CD4-positive, CD25-positive, alpha-beta regulatory T cell (primary cell): Measurements from ENCODE around the gene CNTNAP2. TPM values are rescaled to one million over a fixed set of nuclear protein-coding genes. Genes with fewer than 3 reads are reported as not detected.

Source experiments
- ATAC-seq, 2 donors: fragments of 150-1000 bp; cut with Tn5 transposase; one replicate each; pipeline ENCODE4 v1.10.0; 2021; ENCODE audit warnings: low read depth in 2 of 2, moderate number of reproducible peaks in 2 of 2, moderate library complexity in 1 of 2
- DNase-seq, 3 donors: peaks; one replicate each; pipeline versions ENCODE4 v3.0.0 to v3.0.0-alpha.2; 2012 to 2022; ENCODE audit warnings: mixed read lengths in 1 of 3
- H3K27ac ChIP-seq: one replicate; pipeline ENCODE4 v1.7.0; 2013; ENCODE audit warnings: mild to moderate bottlenecking, low read length; ENCODE audit not compliant: insufficient read depth, poor library complexity, severe bottlenecking
- H3K27me3 ChIP-seq: one replicate; pipeline ENCODE4 v1.7.0; 2013; ENCODE audit warnings: low read length; ENCODE audit not compliant: control insufficient read depth, insufficient read depth
- H3K36me3 ChIP-seq: one replicate; pipeline ENCODE4 v1.7.0; 2013; ENCODE audit warnings: mild to moderate bottlenecking, low read length, moderate library complexity; ENCODE audit not compliant: control insufficient read depth, insufficient read depth
- H3K4me1 ChIP-seq: 2 replicates; pipeline ENCODE4 v1.7.0; 2013; ENCODE audit warnings: mild to moderate bottlenecking, low read length; ENCODE audit not compliant: insufficient read depth, control insufficient read depth, poor library complexity, severe bottlenecking
- H3K4me3 ChIP-seq: one replicate; pipeline ENCODE4 v1.7.0; 2013; ENCODE audit warnings: low read depth, mild to moderate bottlenecking, low read length, moderate library complexity
- H3K9me3 ChIP-seq, 2 experiments: 1 replicate in 1 of 2; 2 replicates in 1 of 2; pipeline ENCODE4 v1.7.0; 2013; ENCODE audit warnings: low read length in 2 of 2, mild to moderate bottlenecking in 1 of 2, moderate library complexity in 1 of 2; ENCODE audit not compliant: control insufficient read depth in 2 of 2
- H3K27ac Mint-ChIP-seq, 3 donors: one replicate each; pipeline ENCODE4 v1.8.0; 2020 to 2022; ENCODE audit warnings: mild to moderate bottlenecking in 3 of 3, mixed read lengths in 3 of 3, moderate library complexity in 2 of 3
- H3K27me3 Mint-ChIP-seq: one replicate; pipeline ENCODE4 v1.8.0; 2022; ENCODE audit warnings: mild to moderate bottlenecking, mixed read lengths
- H3K36me3 Mint-ChIP-seq: one replicate; pipeline ENCODE4 v1.8.0; 2020; ENCODE audit warnings: mixed read lengths
- H3K4me1 Mint-ChIP-seq, 4 donors: one replicate each; pipeline ENCODE4 v1.8.0; 2020 to 2022; ENCODE audit warnings: mixed read lengths in 4 of 4, mild to moderate bottlenecking in 1 of 4
- H3K4me3 Mint-ChIP-seq, 4 donors: one replicate each; pipeline ENCODE4 v1.8.0; 2020 to 2022; ENCODE audit warnings: mild to moderate bottlenecking in 4 of 4, mixed read lengths in 4 of 4, moderate library complexity in 3 of 4
- H3K9me3 Mint-ChIP-seq, 7 donors: one replicate each; pipeline ENCODE4 v1.8.0; 2020 to 2022; ENCODE audit warnings: mixed read lengths in 7 of 7, mild to moderate bottlenecking in 3 of 7, moderate library complexity in 2 of 7
- polyA plus RNA-seq, 4 donors: library from polyadenylated mRNA; unstranded; fragments of 300-500 nt; fragmentation: Illumina TruSeq; gene quantifications; one replicate each; pipeline ENCODE4 v1.2.3, GENCODE V29; 2021
- total RNA-seq: library from RNA; stranded (reverse); gene quantifications from one replicate; pipeline ENCODE4 v1.2.3, GENCODE V29; 2022

The CNTNAP2 gene
- total and polyA plus RNA-seq, 5 donors from 2014 or later: 0.02 to 0.15 TPM; not detected in 3

DNA sequence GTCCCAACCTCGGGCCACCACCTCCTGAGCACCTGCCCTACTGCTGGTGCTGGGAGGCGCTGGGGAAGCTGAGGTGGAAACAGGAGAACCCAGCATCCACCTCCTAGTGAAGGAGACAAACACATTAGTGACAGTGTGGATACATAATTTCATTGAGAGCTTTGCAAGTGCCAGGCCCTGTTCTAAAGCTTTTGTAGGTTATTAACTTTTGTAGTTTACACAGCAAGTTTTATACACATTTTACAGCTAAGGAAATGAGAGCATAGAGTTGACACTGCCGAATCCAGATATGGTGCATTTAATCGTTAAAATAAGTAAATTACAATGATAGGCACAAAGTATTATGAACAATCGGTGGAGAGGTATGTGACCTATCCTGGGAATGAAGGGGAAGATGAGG lies 2007.9 kb downstream of the CNTNAP2 start:
- H3K9me3 Mint-ChIP-seq: peaks cover 0 to 6% (median 1%) of the 10 kb centered on the region in 7 donors
- H3K4me3 ChIP-seq: no peak overlapping the region
- no peak for ATAC-seq
- no peak overlapping the region for H3K27ac Mint-ChIP-seq
- no peak for DNase-seq
- no peaks in the 10 kb centered on the region for H3K4me1 Mint-ChIP-seq
- no peaks in the 10 kb centered on the region for H3K4me1 ChIP-seq
- no peaks in the 10 kb centered on the region for H3K9me3 ChIP-seq
- H3K4me3 Mint-ChIP-seq: no peak overlapping the region
- H3K36me3 Mint-ChIP-seq: no peaks in the 10 kb centered on the region
- no peaks in the 10 kb centered on the region for H3K27me3 ChIP-seq
- no peaks in the 10 kb centered on the region for H3K36me3 ChIP-seq
- peaks cover 4% of the 10 kb centered on the region for H3K27me3 Mint-ChIP-seq
- no peak overlapping the region for H3K27ac ChIP-seq

GRCh38 chr7:148127374-148127773 lies 2010.8 kb downstream of the CNTNAP2 start:
- DNase-seq: no peak
- Histone ChIP-seq H3K9me3 (no peaks in the 10 kb centered on the region), H3K27me3 (no peaks in the 10 kb centered on the region), H3K4me1 (no peaks in the 10 kb centered on the region), H3K36me3 (no peaks in the 10 kb centered on the region), H3K4me3 (no peak overlapping the region), H3K27ac (no peak overlapping the region)
- Mint-ChIP-seq H3K27me3 (peaks cover 4% of the 10 kb centered on the region), H3K4me1 (no peaks in the 10 kb centered on the region), H3K27ac (no peak overlapping the region), H3K4me3 (no peak overlapping the region), H3K36me3 (no peaks in the 10 kb centered on the region), H3K9me3 (peaks cover 0 to 6% (median 2%) of the 10 kb centered on the region in 7 donors)
- no peak for ATAC-seq

- no peaks in the 10 kb centered on the region for H3K9me3 ChIP-seq
- H3K4me3 ChIP-seq: no peak overlapping the region
- ATAC-seq: no peak
- Mint-ChIP-seq H3K27me3 (no peaks in the 10 kb centered on the region), H3K36me3 (no peaks in the 10 kb centered on the region), H3K4me1 (no peaks in the 10 kb centered on the region), H3K9me3 (peaks cover 0 to 5% (median 2%) of the 10 kb centered on the region in 7 donors), H3K4me3 (no peak overlapping the region), H3K27ac (no peak overlapping the region)
- H3K36me3 ChIP-seq: no peaks in the 10 kb centered on the region
- no peak for DNase-seq
- H3K4me1 ChIP-seq: no peaks in the 10 kb centered on the region
- H3K27ac ChIP-seq: no peak overlapping the region
- H3K27me3 ChIP-seq: no peaks in the 10 kb centered on the region
These were observed 2012.4 kb downstream of the CNTNAP2 start for GRCh38 chr7:148129023-148129422.

DNA sequence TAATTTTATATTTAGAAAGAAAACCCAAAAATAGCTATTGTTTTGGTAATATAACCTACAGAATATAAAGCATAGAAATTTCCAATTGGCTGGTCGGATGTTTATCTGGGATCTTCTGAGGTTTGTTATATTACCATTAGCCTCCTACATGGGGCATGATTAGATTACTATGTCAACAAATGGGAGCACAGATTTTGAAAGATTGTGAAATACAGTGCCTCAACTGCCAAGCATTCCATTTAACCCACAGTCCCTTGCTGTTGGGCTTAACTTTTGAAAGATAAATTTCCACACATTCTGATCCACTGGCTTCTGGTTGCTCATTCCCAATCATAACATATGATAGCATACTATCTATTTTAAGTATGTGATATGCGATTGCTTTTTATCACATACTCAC lies 2018.5 kb downstream of the CNTNAP2 start:
- H3K27ac Mint-ChIP-seq: peak overlapping the region in 1 of 3 donors; percentile 45
- no peaks in the 10 kb centered on the region for H3K36me3 ChIP-seq
- no peak overlapping the region for H3K4me3 Mint-ChIP-seq
- DNase-seq (no peak), ATAC-seq (no peak)
- H3K4me1 ChIP-seq: no peaks in the 10 kb centered on the region
- no peaks in the 10 kb centered on the region for H3K9me3 ChIP-seq
- no peak overlapping the region for H3K4me3 ChIP-seq
- H3K36me3 Mint-ChIP-seq: no peaks in the 10 kb centered on the region
- H3K4me1 Mint-ChIP-seq: no peaks in the 10 kb centered on the region
- peaks cover 0 to 6% (median 0%) of the 10 kb centered on the region in 7 donors for H3K9me3 Mint-ChIP-seq
- no peaks in the 10 kb centered on the region for H3K27me3 Mint-ChIP-seq
- no peak overlapping the region for H3K27ac ChIP-seq
- no peaks in the 10 kb centered on the region for H3K27me3 ChIP-seq

DNA sequence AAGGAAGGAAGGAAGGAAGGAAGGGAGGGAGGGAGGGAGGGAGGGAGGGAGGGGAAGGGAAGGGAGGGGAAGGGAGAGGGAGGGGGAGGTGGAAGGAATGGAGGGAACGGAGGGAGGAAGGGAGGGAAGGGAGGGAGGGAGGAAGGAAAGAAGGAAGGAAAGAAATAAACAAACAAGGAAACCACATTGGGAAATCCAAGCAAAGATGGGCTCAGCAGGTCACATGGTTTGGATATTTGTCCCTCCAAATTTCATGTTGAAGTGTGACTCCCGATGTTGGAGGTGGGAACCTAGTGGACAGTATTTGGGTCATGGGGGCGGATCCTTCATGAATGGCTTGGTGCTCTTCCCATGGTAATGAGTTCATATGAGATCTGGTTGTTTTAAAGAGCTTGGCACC lies 2019.4 kb downstream of the CNTNAP2 start:
- H3K36me3 ChIP-seq: no peaks in the 10 kb centered on the region
- H3K27me3 ChIP-seq: no peaks in the 10 kb centered on the region
- H3K4me1 ChIP-seq: no peaks in the 10 kb centered on the region
- no peak overlapping the region for H3K27ac ChIP-seq
- no peak for ATAC-seq
- no peaks in the 10 kb centered on the region for H3K36me3 Mint-ChIP-seq
- H3K4me1 Mint-ChIP-seq: no peaks in the 10 kb centered on the region
- H3K9me3 ChIP-seq: no peaks in the 10 kb centered on the region
- no peaks in the 10 kb centered on the region for H3K27me3 Mint-ChIP-seq
- no peak overlapping the region for H3K4me3 Mint-ChIP-seq
- no peak overlapping the region for H3K27ac Mint-ChIP-seq
- no peak for DNase-seq
- H3K4me3 ChIP-seq: no peak overlapping the region
- peaks cover 0 to 6% (median 0%) of the 10 kb centered on the region in 7 donors for H3K9me3 Mint-ChIP-seq

- Mint-ChIP-seq H3K27me3 (peaks cover 4% of the 10 kb centered on the region), H3K4me3 (no peak overlapping the region), H3K9me3 (peaks cover 0 to 2% (median 0%) of the 10 kb centered on the region in 7 donors), H3K36me3 (no peaks in the 10 kb centered on the region), H3K4me1 (no peaks in the 10 kb centered on the region), H3K27ac (no peak overlapping the region)
- H3K9me3 ChIP-seq: no peaks in the 10 kb centered on the region
- no peak overlapping the region for H3K4me3 ChIP-seq
- no peaks in the 10 kb centered on the region for H3K27me3 ChIP-seq
- H3K27ac ChIP-seq: no peak overlapping the region
- H3K36me3 ChIP-seq: no peaks in the 10 kb centered on the region
- no peak for ATAC-seq
- no peaks in the 10 kb centered on the region for H3K4me1 ChIP-seq
- peak in 1 of 3 donors; percentile 12 for DNase-seq
These were observed 2026.2 kb downstream of the CNTNAP2 start for GRCh38 chr7:148142660-148143248.

- no peaks in the 10 kb centered on the region for H3K9me3 ChIP-seq
- ATAC-seq (no peak), DNase-seq (no peak)
- no peak overlapping the region for H3K4me3 Mint-ChIP-seq
- no peaks in the 10 kb centered on the region for H3K4me1 Mint-ChIP-seq
- no peak overlapping the region for H3K27ac Mint-ChIP-seq
- no peaks in the 10 kb centered on the region for H3K27me3 ChIP-seq
- no peaks in the 10 kb centered on the region for H3K36me3 ChIP-seq
- peaks cover 9% of the 10 kb centered on the region for H3K27me3 Mint-ChIP-seq
- H3K36me3 Mint-ChIP-seq: no peaks in the 10 kb centered on the region
- H3K9me3 Mint-ChIP-seq: peaks cover 0 to 3% (median 0%) of the 10 kb centered on the region in 7 donors
- H3K4me1 ChIP-seq: no peaks in the 10 kb centered on the region
- no peak overlapping the region for H3K27ac ChIP-seq
- no peak overlapping the region for H3K4me3 ChIP-seq
These were observed 2028.2 kb downstream of the CNTNAP2 start for GRCh38 chr7:148144827-148145226.

DNA sequence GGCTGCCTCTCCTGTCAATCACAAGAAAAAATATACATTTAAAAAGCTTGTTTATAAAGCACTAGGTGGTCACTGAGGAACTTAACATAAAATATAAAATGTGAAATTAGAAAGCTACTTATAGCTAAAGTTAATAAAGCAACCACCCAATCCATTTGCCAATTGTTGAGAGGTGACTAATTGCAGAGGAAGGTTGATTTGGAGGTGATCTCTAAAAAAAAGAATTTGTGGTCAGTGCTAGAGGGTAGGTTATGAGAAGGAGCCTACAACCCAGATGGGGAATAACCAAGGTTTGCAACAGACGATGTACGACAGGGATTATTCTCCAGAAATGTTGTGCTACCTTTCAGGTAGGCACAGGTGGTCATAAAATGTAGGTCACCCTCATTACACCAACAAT lies 2029.7 kb downstream of the CNTNAP2 start:
- DNase-seq (no peak), ATAC-seq (no peak)
- no peak overlapping the region for H3K4me3 ChIP-seq
- no peaks in the 10 kb centered on the region for H3K4me1 Mint-ChIP-seq
- H3K27ac ChIP-seq: no peak overlapping the region
- no peaks in the 10 kb centered on the region for H3K9me3 ChIP-seq
- no peaks in the 10 kb centered on the region for H3K36me3 ChIP-seq
- H3K27me3 Mint-ChIP-seq: peaks cover 9% of the 10 kb centered on the region
- no peak overlapping the region for H3K4me3 Mint-ChIP-seq
- no peaks in the 10 kb centered on the region for H3K4me1 ChIP-seq
- no peaks in the 10 kb centered on the region for H3K36me3 Mint-ChIP-seq
- H3K27me3 ChIP-seq: no peaks in the 10 kb centered on the region
- H3K9me3 Mint-ChIP-seq: peaks cover 0 to 3% (median 0%) of the 10 kb centered on the region in 7 donors
- no peak overlapping the region for H3K27ac Mint-ChIP-seq
